IPS DF 4.7 (cell line): ENCODE data around the gene TRMT2A.

Source experiments
- DNase-seq: peaks from one replicate; pipeline ENCODE4 v3.0.0-alpha.2; 2013; ENCODE audit warnings: low spot score; ENCODE audit errors: extremely low read depth

The TRMT2A gene

GRCh38 chr22:20149257-20150250 lies 32.5 kb upstream of the TRMT2A start:
- no peak for DNase-seq

GRCh38 chr22:20148414-20148813 lies 31.4 kb upstream of the TRMT2A start:
- DNase-seq, result no peak

- DNase-seq, result no peak
Measured at GRCh38 chr22:20147237-20147988, 30.4 kb upstream of the TRMT2A start.

GRCh38 chr22:20146777-20147176 lies 29.8 kb upstream of the TRMT2A start:
- no peak for DNase-seq

- DNase-seq, result no peak
Measured at GRCh38 chr22:20145832-20146223, 28.8 kb upstream of the TRMT2A start.

GRCh38 chr22:20145206-20145831 lies 28.3 kb upstream of the TRMT2A start:
- DNase-seq, result no peak

GRCh38 chr22:20143883-20144665 lies 27.0 kb upstream of the TRMT2A start:
- no peak for DNase-seq

GRCh38 chr22:20142711-20143621 lies 25.9 kb upstream of the TRMT2A start:
- DNase-seq, result no peak

- no peak for DNase-seq
Measured at GRCh38 chr22:20141186-20142077, 24.4 kb upstream of the TRMT2A start.

- DNase-seq, result no peak
Measured at GRCh38 chr22:20140521-20140964, 23.5 kb upstream of the TRMT2A start.

GRCh38 chr22:20140107-20140445 lies 23.1 kb upstream of the TRMT2A start:
- DNase-seq, result no peak

- DNase-seq, result no peak
Measured at GRCh38 chr22:20139391-20140106, 22.5 kb upstream of the TRMT2A start.

GRCh38 chr22:20138868-20139267 lies 21.8 kb upstream of the TRMT2A start:
- no peak for DNase-seq

GRCh38 chr22:20138417-20138738 lies 21.4 kb upstream of the TRMT2A start:
- DNase-seq, result no peak

- DNase-seq, result no peak
Measured at GRCh38 chr22:20137671-20138416, 20.8 kb upstream of the TRMT2A start.

- no peak for DNase-seq
Measured at GRCh38 chr22:20137113-20137512, 20.1 kb upstream of the TRMT2A start.

GRCh38 chr22:20136603-20136873 lies 19.5 kb upstream of the TRMT2A start:
- DNase-seq, result no peak
